GM20000 (cell line): Measurements from ENCODE around the gene WAS.
"Not testable (repeated sequence)": the region's sequence is repeated elsewhere in the genome, so short reads cannot be mapped to it uniquely, and the experiment has no call there.

Experiments
- DNase-seq: peaks from one replicate; pipeline ENCODE4 v3.0.0; 2012; ENCODE audit warnings: low spot score
- CTCF ChIP-seq: IDR thresholded peaks from 2 replicates; pipeline ENCODE4 v1.5.1; 2012; ENCODE audit warnings: mild to moderate bottlenecking, control low read depth; ENCODE audit errors: extremely low read depth, missing control alignments

The WAS gene

GRCh38 chrX:48683411-48683982, at the start of gene WAS:
WAS (plus strand) TSS chrX:48683799; CDS start chrX:48683854, 55 bp downstream.
- TF ChIP-seq CTCF: no peak
- DNase-seq: peak; percentile 78

- no peak for TF ChIP-seq CTCF
- DNase-seq: no peak
Measured at GRCh38 chrX:48636301-48636700, 47.3 kb upstream of the WAS start.

- TF ChIP-seq CTCF: no peak
- no peak for DNase-seq
Measured at GRCh38 chrX:48636776-48637175, 46.8 kb upstream of the WAS start.

GRCh38 chrX:48645669-48646068, 37.9 kb upstream of the WAS start:
- DNase-seq: no peak
- TF ChIP-seq CTCF: no peak

- peak; percentile 32 for DNase-seq
Measured at GRCh38 chrX:48648336-48648751, 35.3 kb upstream of the WAS start.

GRCh38 chrX:48649102-48649501, 34.5 kb upstream of the WAS start:
- no peak for TF ChIP-seq CTCF
- no peak for DNase-seq

More at GRCh38 chrX:48648336-48648751, 35.3 kb upstream of the WAS start:
- TF ChIP-seq CTCF: no peak

- not testable (repeated sequence) for DNase-seq
Measured at GRCh38 chrX:48652055-48652579, 31.5 kb upstream of the WAS start.

GRCh38 chrX:48654746-48655145, 28.9 kb upstream of the WAS start:
- DNase-seq: not testable (repeated sequence)

GRCh38 chrX:48659686-48660085, 23.9 kb upstream of the WAS start:
- DNase-seq: not testable (repeated sequence)
